Mammary epithelial cell (primary cell): ENCODE results near the gene CNST.

Source experiments
- EZH2 ChIP-seq: IDR thresholded peaks from 2 replicates; pipeline ENCODE4 v1.6.1; 2012; ENCODE audit warnings: low read length, inconsistent platforms, borderline replicate concordance
- TF ChIP-seq, protein P1 (sequence below), 2 donors: IDR thresholded peaks in 1 of 2; conservative IDR thresholded peaks in 1 of 2; 2 replicates each; pipeline ENCODE4 v1.5.1; 2011 to 2012; ENCODE audit warnings: inconsistent platforms in 2 of 2, low read length in 2 of 2, mild to moderate bottlenecking in 2 of 2, control low read depth in 1 of 2, low read depth in 1 of 2; ENCODE audit not compliant: insufficient read depth in 1 of 2; ENCODE audit errors: extremely low read depth in 1 of 2

GRCh38 chr1:246608616-246609376 lies 42.5 kb downstream of the CNST start:
- TF ChIP-seq, protein P1, sequence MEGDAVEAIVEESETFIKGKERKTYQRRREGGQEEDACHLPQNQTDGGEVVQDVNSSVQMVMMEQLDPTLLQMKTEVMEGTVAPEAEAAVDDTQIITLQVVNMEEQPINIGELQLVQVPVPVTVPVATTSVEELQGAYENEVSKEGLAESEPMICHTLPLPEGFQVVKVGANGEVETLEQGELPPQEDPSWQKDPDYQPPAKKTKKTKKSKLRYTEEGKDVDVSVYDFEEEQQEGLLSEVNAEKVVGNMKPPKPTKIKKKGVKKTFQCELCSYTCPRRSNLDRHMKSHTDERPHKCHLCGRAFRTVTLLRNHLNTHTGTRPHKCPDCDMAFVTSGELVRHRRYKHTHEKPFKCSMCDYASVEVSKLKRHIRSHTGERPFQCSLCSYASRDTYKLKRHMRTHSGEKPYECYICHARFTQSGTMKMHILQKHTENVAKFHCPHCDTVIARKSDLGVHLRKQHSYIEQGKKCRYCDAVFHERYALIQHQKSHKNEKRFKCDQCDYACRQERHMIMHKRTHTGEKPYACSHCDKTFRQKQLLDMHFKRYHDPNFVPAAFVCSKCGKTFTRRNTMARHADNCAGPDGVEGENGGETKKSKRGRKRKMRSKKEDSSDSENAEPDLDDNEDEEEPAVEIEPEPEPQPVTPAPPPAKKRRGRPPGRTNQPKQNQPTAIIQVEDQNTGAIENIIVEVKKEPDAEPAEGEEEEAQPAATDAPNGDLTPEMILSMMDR (conservative IDR thresholded peaks at IDR 0.05 in 1 of 2, IDR thresholded peaks at IDR 0.05 in 1 of 2; ENCODE audit: extremely low read depth in 1 of 2, insufficient read depth in 1 of 2, low read depth in 1 of 2, low read length in 2 of 2) = peak in 1 of 2 donors; percentile 37
- TF ChIP-seq EZH2 = no peak
